ENCODE data around the gene ITPR3. TPM values are rescaled to one million over a fixed set of nuclear protein-coding genes. Genes with fewer than 3 reads are reported as not detected.

ITPR3 gene
- total RNA-seq, 1 donor from 2014 or later, result 21.6 TPM

GRCh38 chr6:33683576-33684427 lies 62.7 kb downstream of the ITPR3 start:
- Mint-ChIP-seq H3K4me3 (ENCODE audit: unreplicated experiment) (no peak overlapping the region), H3K27me3 (ENCODE audit: unreplicated experiment) (no peaks in the 10 kb centered on the region), H3K9me3 (ENCODE audit: unreplicated experiment) (no peaks in the 10 kb centered on the region), H3K4me1 (ENCODE audit: unreplicated experiment) (peaks cover 7% of the 10 kb centered on the region), H3K36me3 (ENCODE audit: unreplicated experiment) (peaks cover 15% of the 10 kb centered on the region), H3K27ac (ENCODE audit: unreplicated experiment) (no peak overlapping the region)
- no peak for DNase-seq (ENCODE audit: extremely low spot score, unreplicated experiment)
- TF ChIP-seq CTCF (IDR thresholded peaks at IDR 0.05), result no peak

GRCh38 chr6:33684428-33684896 lies 63.3 kb downstream of the ITPR3 start:
- H3K9me3 Mint-ChIP-seq (ENCODE audit: unreplicated experiment), result no peaks in the 10 kb centered on the region
- no peak for DNase-seq (ENCODE audit: extremely low spot score, unreplicated experiment)
- H3K4me1 Mint-ChIP-seq (ENCODE audit: unreplicated experiment), result peaks cover 7% of the 10 kb centered on the region
- TF ChIP-seq CTCF (IDR thresholded peaks at IDR 0.05), result no peak
- no peak overlapping the region for H3K4me3 Mint-ChIP-seq (ENCODE audit: unreplicated experiment)
- no peaks in the 10 kb centered on the region for H3K27me3 Mint-ChIP-seq (ENCODE audit: unreplicated experiment)
- H3K36me3 Mint-ChIP-seq (ENCODE audit: unreplicated experiment), result peaks cover 21% of the 10 kb centered on the region
- H3K27ac Mint-ChIP-seq (ENCODE audit: unreplicated experiment), result no peak overlapping the region

GRCh38 chr6:33684983-33685382 lies 63.9 kb downstream of the ITPR3 start:
- peaks cover 22% of the 10 kb centered on the region for H3K36me3 Mint-ChIP-seq (ENCODE audit: unreplicated experiment)
- H3K9me3 Mint-ChIP-seq (ENCODE audit: unreplicated experiment), result no peaks in the 10 kb centered on the region
- no peak overlapping the region for H3K27ac Mint-ChIP-seq (ENCODE audit: unreplicated experiment)
- no peak for TF ChIP-seq CTCF (IDR thresholded peaks at IDR 0.05)
- no peak for DNase-seq (ENCODE audit: extremely low spot score, unreplicated experiment)
- H3K4me3 Mint-ChIP-seq (ENCODE audit: unreplicated experiment), result no peak overlapping the region
- no peaks in the 10 kb centered on the region for H3K27me3 Mint-ChIP-seq (ENCODE audit: unreplicated experiment)
- H3K4me1 Mint-ChIP-seq (ENCODE audit: unreplicated experiment), result peaks cover 7% of the 10 kb centered on the region

GRCh38 chr6:33685411-33686224 lies 64.5 kb downstream of the ITPR3 start:
- no peak overlapping the region for H3K27ac Mint-ChIP-seq (ENCODE audit: unreplicated experiment)
- peaks cover 7% of the 10 kb centered on the region for H3K4me1 Mint-ChIP-seq (ENCODE audit: unreplicated experiment)
- no peak for DNase-seq (ENCODE audit: extremely low spot score, unreplicated experiment)
- no peaks in the 10 kb centered on the region for H3K27me3 Mint-ChIP-seq (ENCODE audit: unreplicated experiment)
- no peaks in the 10 kb centered on the region for H3K9me3 Mint-ChIP-seq (ENCODE audit: unreplicated experiment)
- TF ChIP-seq CTCF (IDR thresholded peaks at IDR 0.05), result no peak
- H3K36me3 Mint-ChIP-seq (ENCODE audit: unreplicated experiment), result peaks cover 22% of the 10 kb centered on the region
- H3K4me3 Mint-ChIP-seq (ENCODE audit: unreplicated experiment), result no peak overlapping the region
